BLaER1 treated with 17β-estradiol and CSF1 and Interleukin-3, amounts not matched to agents 10 nM and 100 nM (cell line): ENCODE data around the gene PLEKHA6.

Source experiments
- H3K27ac ChIP-seq, 11 experiments: shearing (Covaris generic); formaldehyde crosslinking; 2 replicates each; pipeline ENCODE4 v1.8.1; 2022
- H3K27me3 ChIP-seq, 11 experiments: shearing (Covaris generic); formaldehyde crosslinking; 2 replicates each; pipeline ENCODE4 v1.8.1; 2022
- H3K36me3 ChIP-seq, 11 experiments: shearing (Covaris generic); formaldehyde crosslinking; 2 replicates each; pipeline ENCODE4 v1.8.1; 2022
- H3K4me1 ChIP-seq, 10 experiments: shearing (Covaris generic); formaldehyde crosslinking; 2 replicates each; pipeline ENCODE4 v1.8.1; 2022
- H3K4me2 ChIP-seq, 11 experiments: shearing (Covaris generic); formaldehyde crosslinking; 2 replicates each; pipeline ENCODE4 v1.8.1; 2022
- H3K4me3 ChIP-seq, 10 experiments: shearing (Covaris generic); formaldehyde crosslinking; 2 replicates each; pipeline ENCODE4 v1.8.1; 2022
- H3K9ac ChIP-seq, 11 experiments: shearing (Covaris generic); formaldehyde crosslinking; 2 replicates each; pipeline ENCODE4 v1.8.1; 2022
- H3K9me3 ChIP-seq, 11 experiments: shearing (Covaris generic); formaldehyde crosslinking; replicated peaks in 1 of 11; 2 replicates each; pipeline ENCODE4 v1.8.1; 2022
- H4K20me1 ChIP-seq, 11 experiments: shearing (Covaris generic); formaldehyde crosslinking; 2 replicates each; pipeline ENCODE4 v1.8.1; 2022
- Cebpa-rat ChIP-seq, 11 experiments: shearing (Covaris generic); IDR thresholded peaks; 2 replicates each; pipeline ENCODE4 v1.8.1; 2022

Gene PLEKHA6

GRCh38 chr1:204384636-204385352 is 25.1 kb upstream of the PLEKHA6 start:
- Histone ChIP-seq H3K4me3 (no peak overlapping the region), H3K4me2 (no peak overlapping the region), H4K20me1 (no peaks in the 10 kb centered on the region), H3K36me3 (no peaks in the 10 kb centered on the region), H3K9ac (no peak overlapping the region), H3K4me1 (peaks cover 8 to 17% (median 14%) of the 10 kb centered on the region in 10 experiments), H3K27me3 (peaks cover 0 to 10% (median 8%) of the 10 kb centered on the region in 11 experiments; a peak in 16 of 22 replicates), H3K27ac (no peak overlapping the region), H3K9me3 (no peaks in the 10 kb centered on the region)
- no peak for TF ChIP-seq Cebpa-rat (IDR thresholded peaks at IDR 0.05)

DNA sequence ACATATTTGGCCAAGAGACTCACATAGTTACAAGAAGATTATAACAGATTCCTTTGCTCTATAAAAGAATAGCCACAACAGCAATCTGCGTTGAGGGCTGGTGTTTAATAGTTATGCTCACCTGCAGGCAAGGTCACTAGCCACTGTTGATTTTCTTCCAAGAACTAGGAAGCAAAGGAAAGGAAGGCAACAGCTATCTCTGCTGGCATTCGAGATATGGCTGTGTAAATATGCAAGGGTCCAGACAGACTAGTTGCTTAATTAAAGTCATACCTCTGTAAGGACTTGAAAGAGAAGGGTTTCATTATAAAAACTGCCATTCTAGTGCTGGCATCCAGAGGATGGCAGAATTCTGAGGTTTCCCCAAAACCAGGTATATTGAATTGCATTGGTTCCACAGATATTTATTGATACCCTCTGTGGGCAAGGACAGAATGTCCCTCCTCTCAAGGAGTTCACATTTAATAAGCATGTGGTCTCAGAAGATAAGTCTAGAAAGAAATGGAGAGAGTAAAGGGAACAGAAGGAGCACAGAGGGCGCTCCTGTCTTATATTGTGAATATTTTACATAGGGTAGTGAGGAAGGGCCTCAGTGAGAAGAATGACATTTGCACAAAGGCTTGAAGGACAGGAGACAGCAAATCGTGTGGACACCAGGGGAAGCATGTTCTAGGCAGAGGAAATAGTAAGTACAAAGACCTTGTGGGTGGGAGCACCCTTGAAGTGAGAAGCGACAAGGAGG is 23.6 kb upstream of the PLEKHA6 start:
- Histone ChIP-seq H3K27me3 (peaks cover 11 to 24% (median 22%) of the 10 kb centered on the region in 11 experiments), H3K36me3 (no peaks in the 10 kb centered on the region), H3K4me2 (peak overlapping the region in 7 of 11 experiments; percentile 68 to 87 (median 75); a peak in 5 of 22 replicates), H4K20me1 (no peaks in the 10 kb centered on the region), H3K27ac (no peak overlapping the region), H3K9me3 (no peaks in the 10 kb centered on the region), H3K4me3 (no peak overlapping the region), H3K9ac (no peak overlapping the region), H3K4me1 (peaks cover 13 to 18% (median 16%) of the 10 kb centered on the region in 10 experiments)
- no peak for TF ChIP-seq Cebpa-rat (IDR thresholded peaks at IDR 0.05)

DNA sequence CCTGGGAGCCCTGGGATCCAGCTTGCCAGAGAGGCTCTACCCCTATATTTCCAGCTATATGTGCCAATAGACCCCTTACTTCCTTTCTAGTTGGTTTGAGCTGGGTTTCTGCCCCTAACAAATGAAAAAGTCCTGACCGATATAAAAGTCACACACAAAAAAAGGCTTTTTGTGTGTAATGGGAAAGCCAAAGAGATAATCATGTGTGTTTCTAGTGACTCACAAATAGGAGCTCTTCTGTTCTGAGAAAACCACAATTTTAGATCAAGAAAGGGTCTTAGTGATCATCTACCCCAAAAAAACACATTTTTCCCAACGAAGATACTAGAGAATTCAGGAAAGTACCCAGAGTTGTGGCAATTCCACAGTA is 23.0 kb upstream of the PLEKHA6 start:
- H3K27me3 ChIP-seq, result peaks cover 17 to 31% (median 29%) of the 10 kb centered on the region in 11 experiments
- no peaks in the 10 kb centered on the region for H3K36me3 ChIP-seq
- no peaks in the 10 kb centered on the region for H3K9me3 ChIP-seq
- H3K4me1 ChIP-seq, result peaks cover 19 to 24% (median 23%) of the 10 kb centered on the region in 10 experiments
- peak overlapping the region in 6 of 11 experiments; percentile 0 to 51 (median 22); a peak in 4 of 22 replicates for H3K9ac ChIP-seq
- H3K27ac ChIP-seq, result peak overlapping the region in 4 of 11 experiments; percentile 0 to 49 (median 28); a peak in 5 of 22 replicates
- peaks cover 0 to 4% (median 0%) of the 10 kb centered on the region in 11 experiments; a peak in 2 of 22 replicates for H4K20me1 ChIP-seq
- TF ChIP-seq Cebpa-rat (IDR thresholded peaks at IDR 0.05), result no peak
- peak overlapping the region; percentile 62 to 87 (median 75) for H3K4me2 ChIP-seq
- peak overlapping the region in 6 of 10 experiments; percentile 12 to 55 (median 35); a peak in 10 of 20 replicates for H3K4me3 ChIP-seq

DNA sequence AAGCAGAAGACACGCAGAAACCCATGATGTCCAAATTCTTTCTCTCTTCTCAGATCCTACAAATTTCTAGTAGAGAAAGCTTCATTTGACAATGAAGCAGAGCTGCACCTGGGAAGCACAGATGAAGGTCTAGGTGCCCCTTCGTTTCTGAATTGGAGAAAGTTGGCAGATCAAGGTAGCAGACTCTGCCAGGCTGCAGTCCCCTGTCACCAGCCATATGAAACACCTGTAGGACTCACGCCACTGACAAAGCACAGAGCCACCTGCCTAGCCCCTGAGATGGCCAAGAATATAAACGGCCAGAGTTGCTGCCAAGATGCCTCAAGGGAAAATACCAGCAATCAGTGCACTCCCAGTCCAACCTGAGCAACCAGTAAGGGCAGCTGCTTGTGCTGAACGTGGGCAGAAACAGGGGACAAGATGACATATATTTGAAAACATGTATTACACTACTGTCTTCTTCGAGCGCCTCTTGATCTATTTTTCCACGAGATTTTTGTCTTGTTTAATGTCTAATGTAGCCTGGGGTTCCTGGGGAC is 20.6 kb upstream of the PLEKHA6 start:
- H3K9me3 ChIP-seq, result no peaks in the 10 kb centered on the region
- no peak overlapping the region for H3K4me3 ChIP-seq
- H3K27ac ChIP-seq, result no peak overlapping the region
- no peak overlapping the region for H3K4me2 ChIP-seq
- H4K20me1 ChIP-seq, result peaks cover 0 to 10% (median 0%) of the 10 kb centered on the region in 11 experiments; a peak in 3 of 22 replicates
- H3K4me1 ChIP-seq, result peaks cover 21 to 35% (median 26%) of the 10 kb centered on the region in 10 experiments
- TF ChIP-seq Cebpa-rat (IDR thresholded peaks at IDR 0.05), result no peak
- H3K27me3 ChIP-seq, result peaks cover 40 to 54% (median 52%) of the 10 kb centered on the region in 11 experiments
- H3K36me3 ChIP-seq, result no peaks in the 10 kb centered on the region
- no peak overlapping the region for H3K9ac ChIP-seq

GRCh38 chr1:204377800-204378668 is 18.3 kb upstream of the PLEKHA6 start:
- no peak overlapping the region for H3K27ac ChIP-seq
- H3K4me3 ChIP-seq, result peak overlapping the region; percentile 37 to 65 (median 48)
- no peaks in the 10 kb centered on the region for H3K36me3 ChIP-seq
- peak overlapping the region in 8 of 11 experiments; percentile 11 to 50 (median 40); a peak in 11 of 22 replicates for H3K9ac ChIP-seq
- H3K4me1 ChIP-seq, result peaks cover 21 to 35% (median 26%) of the 10 kb centered on the region in 10 experiments
- no peaks in the 10 kb centered on the region for H3K9me3 ChIP-seq
- H3K4me2 ChIP-seq, result peak overlapping the region; percentile 64 to 98 (median 85)
- peaks cover 40 to 61% (median 57%) of the 10 kb centered on the region in 11 experiments for H3K27me3 ChIP-seq
- H4K20me1 ChIP-seq, result peaks cover 0 to 10% (median 0%) of the 10 kb centered on the region in 11 experiments; a peak in 3 of 22 replicates
- no peak for TF ChIP-seq Cebpa-rat (IDR thresholded peaks at IDR 0.05)

DNA sequence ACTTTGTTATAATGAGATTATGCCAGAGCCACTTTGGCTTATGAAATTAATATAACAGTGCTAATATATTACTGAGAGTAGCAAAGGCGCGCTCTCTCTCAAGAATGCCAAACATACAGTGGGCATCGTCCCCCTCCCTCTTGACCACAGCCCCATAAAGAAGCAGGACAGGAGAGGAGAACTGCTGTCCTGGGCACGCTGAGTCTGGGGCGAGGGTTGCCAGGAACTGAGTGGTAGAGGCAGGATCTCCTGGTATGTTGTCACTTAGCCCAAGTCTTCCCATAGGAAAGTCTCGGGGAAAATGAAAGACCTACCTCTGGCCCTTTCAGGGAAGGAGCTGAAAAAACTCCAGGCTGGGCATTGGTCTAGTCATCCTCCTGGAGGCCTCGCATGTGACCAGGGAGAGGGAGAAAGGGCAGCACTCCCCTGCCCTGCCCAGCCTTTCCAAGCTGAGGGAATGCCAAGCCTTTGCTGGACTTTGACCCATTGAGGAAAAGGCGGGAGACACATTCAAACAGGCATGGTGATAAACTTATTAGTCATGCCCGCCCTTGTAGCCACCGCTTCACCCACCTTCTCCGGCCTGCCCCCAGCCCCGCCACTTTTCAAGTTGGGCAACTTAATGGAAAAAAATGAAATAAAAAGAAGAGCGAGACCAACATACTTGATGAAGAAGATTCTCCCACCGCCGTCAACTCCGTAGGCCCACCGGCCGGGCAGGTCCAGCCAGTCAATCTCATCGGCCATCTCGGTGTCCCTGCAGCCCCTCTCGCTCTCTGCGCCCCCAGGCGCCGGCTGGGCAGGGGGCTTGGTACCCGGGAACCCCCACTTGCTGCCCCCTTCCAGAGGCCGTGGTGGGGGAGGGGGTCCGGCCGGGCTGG is 17.4 kb upstream of the PLEKHA6 start:
- Histone ChIP-seq H3K4me2 (peak overlapping the region; percentile 64 to 98 (median 85)), H3K36me3 (no peaks in the 10 kb centered on the region), H3K4me1 (peaks cover 16 to 27% (median 19%) of the 10 kb centered on the region in 10 experiments), H3K9ac (peak overlapping the region in 4 of 11 experiments; percentile 11 to 48 (median 33); a peak in 3 of 22 replicates), H3K27me3 (peaks cover 40 to 61% (median 57%) of the 10 kb centered on the region in 11 experiments), H3K4me3 (peak overlapping the region; percentile 37 to 65 (median 48); a peak in 19 of 20 replicates), H3K27ac (no peak overlapping the region), H4K20me1 (peaks cover 0 to 10% (median 0%) of the 10 kb centered on the region in 11 experiments; a peak in 3 of 22 replicates), H3K9me3 (no peaks in the 10 kb centered on the region)
- TF ChIP-seq Cebpa-rat (IDR thresholded peaks at IDR 0.05), result no peak

GRCh38 chr1:204376465-204376864 is 16.7 kb upstream of the PLEKHA6 start:
- H3K36me3 ChIP-seq, result no peaks in the 10 kb centered on the region
- no peak for TF ChIP-seq Cebpa-rat (IDR thresholded peaks at IDR 0.05)
- H3K4me3 ChIP-seq, result no peak overlapping the region
- peaks cover 12 to 22% (median 13%) of the 10 kb centered on the region in 10 experiments for H3K4me1 ChIP-seq
- peaks cover 0 to 10% (median 0%) of the 10 kb centered on the region in 11 experiments; a peak in 3 of 22 replicates for H4K20me1 ChIP-seq
- peaks cover 40 to 61% (median 57%) of the 10 kb centered on the region in 11 experiments for H3K27me3 ChIP-seq
- H3K27ac ChIP-seq, result no peak overlapping the region
- H3K4me2 ChIP-seq, result peak overlapping the region in 2 of 11 experiments; percentile 6 to 45; a peak in 2 of 22 replicates
- H3K9ac ChIP-seq, result no peak overlapping the region
- no peaks in the 10 kb centered on the region for H3K9me3 ChIP-seq
